Mucosa of descending colon (tissue), 3 donors: ENCODE data around the gene TFDP1. TPM values are rescaled to one million over a fixed set of nuclear protein-coding genes. Genes with fewer than 3 reads are reported as not detected.

Experiments used
- ATAC-seq: fragments of 200-7000 bp; cut with Tn5 transposase; one replicate; pipeline ENCODE4 v1.9.1; 2020; ENCODE audit warnings: mild to moderate bottlenecking, moderate library complexity
- DNase-seq, 3 donors: peaks; one replicate each; pipeline ENCODE4 v3.0.0-alpha.2; 2020
- H3K36me3 ChIP-seq: fragments of 200-600 bp; one replicate; pipeline ENCODE4 v1.8.0; 2021; ENCODE audit warnings: low read depth, mild to moderate bottlenecking
- H3K4me1 ChIP-seq: fragments of 200-600 bp; one replicate; pipeline ENCODE4 v1.8.0; 2021; ENCODE audit warnings: low read depth, mild to moderate bottlenecking
- H3K4me3 ChIP-seq: fragments of 200-600 bp; one replicate; pipeline ENCODE4 v1.8.0; 2021; ENCODE audit warnings: mild to moderate bottlenecking
- H3K9me3 ChIP-seq: fragments of 200-600 bp; one replicate; pipeline ENCODE4 v1.8.0; 2021; ENCODE audit warnings: mild to moderate bottlenecking
- intact Hi-C, 2 donors: fragments of 100-400 bp; cut with DNase I in 1 of 2; cut with micrococcal nuclease in 1 of 2; formaldehyde crosslinking; loops; one replicate each; pipeline versions ENCODE4 v1.11.0 to v1.11.1; 2022; cut with DNase I, micrococcal nuclease
- long read RNA-seq, 2 donors: library from polyadenylated mRNA; unstranded; transcript quantifications; one replicate each; pipeline ENCODE4 v2.0.0, GENCODE V29; 2019 to 2021
- total RNA-seq, 3 donors: library from RNA; stranded (reverse); fragmentation: NEBNext Ultra II Directional in 2 of 3; extraction: Animal tissue kit (Norgen Biotek cat#: 25700) in 2 of 3; gene quantifications; one replicate each; pipeline versions ENCODE4 v1.2.1 to v1.2.4, GENCODE V29; 2021 to 2023
- TF ChIP-seq, protein P1 (sequence below): fragments of 200-600 bp; IDR thresholded peaks from one replicate; pipeline ENCODE4 v1.8.0; 2022; ENCODE audit warnings: antibody characterized with exemption, mild to moderate bottlenecking
- donor health status: DM: no; HTN: no; CAD: no; lungs with moderate emphysema.
- donor health status: DM: no; HTN: no; CAD: no.
- donor health status: DM: no; HTN: yes; CAD: no.

The TFDP1 gene, protein sequence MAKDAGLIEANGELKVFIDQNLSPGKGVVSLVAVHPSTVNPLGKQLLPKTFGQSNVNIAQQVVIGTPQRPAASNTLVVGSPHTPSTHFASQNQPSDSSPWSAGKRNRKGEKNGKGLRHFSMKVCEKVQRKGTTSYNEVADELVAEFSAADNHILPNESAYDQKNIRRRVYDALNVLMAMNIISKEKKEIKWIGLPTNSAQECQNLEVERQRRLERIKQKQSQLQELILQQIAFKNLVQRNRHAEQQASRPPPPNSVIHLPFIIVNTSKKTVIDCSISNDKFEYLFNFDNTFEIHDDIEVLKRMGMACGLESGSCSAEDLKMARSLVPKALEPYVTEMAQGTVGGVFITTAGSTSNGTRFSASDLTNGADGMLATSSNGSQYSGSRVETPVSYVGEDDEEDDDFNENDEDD
- total RNA-seq: 10 to 100 TPM; 52.7 to 66.4 (median 54.3) TPM
- long read RNA-seq, donor 1, transcript TFDP1-201 (12 exons, 2,648 nt): major isoform, 66 of 160 reads
- long read RNA-seq, donor 1, partial matches to known transcripts: 23 of 160 reads
- long read RNA-seq, donor 1, other reads (novel, unspliced or antisense): 71 of 160 reads
- long read RNA-seq, donor 2, partial matches to known transcripts: 1 of 9 reads
- long read RNA-seq, donor 2, other reads (novel, unspliced or antisense): 6 of 9 reads

DNA sequence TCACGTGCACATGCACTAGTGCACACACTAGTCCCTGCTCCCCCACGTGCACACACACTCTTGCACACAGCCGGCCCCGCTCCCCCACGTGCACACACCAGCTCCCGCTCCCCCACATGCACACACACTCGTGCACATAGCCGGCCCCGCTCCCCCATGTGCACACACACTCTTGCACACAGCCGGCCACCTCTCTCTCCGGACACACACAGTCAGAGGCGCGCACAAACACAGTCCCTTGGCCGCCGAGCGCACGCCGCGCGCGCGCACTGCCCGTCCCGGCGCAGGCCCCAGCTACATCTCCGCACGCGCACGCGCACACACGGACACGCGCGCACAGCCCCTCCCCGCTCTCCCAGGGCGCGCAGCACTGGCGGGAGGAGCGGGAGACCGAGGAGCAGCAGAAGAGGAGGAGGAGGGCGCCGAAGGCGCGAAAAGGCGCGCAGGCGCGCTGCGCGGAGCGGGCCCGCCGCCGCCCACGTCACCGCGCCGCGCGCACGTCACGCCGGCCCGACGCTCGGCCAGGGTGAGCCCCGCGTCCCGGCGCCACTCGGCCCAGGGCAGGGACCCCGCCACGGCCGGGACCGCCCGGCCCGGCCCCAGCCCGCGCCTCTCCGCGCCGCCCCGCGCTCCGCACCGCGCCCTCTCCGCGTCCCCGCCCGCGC is at the start of gene TFDP1:
Gene TFDP1, plus strand, starts transcription at position 549 of the 665 bp plus-strand sequence. CDS start 1,085 bp downstream, outside the sequence.
- H3K36me3 ChIP-seq: no peaks in the 10 kb centered on the region
- H3K9me3 ChIP-seq: no peaks in the 10 kb centered on the region
- TF ChIP-seq, protein P1, sequence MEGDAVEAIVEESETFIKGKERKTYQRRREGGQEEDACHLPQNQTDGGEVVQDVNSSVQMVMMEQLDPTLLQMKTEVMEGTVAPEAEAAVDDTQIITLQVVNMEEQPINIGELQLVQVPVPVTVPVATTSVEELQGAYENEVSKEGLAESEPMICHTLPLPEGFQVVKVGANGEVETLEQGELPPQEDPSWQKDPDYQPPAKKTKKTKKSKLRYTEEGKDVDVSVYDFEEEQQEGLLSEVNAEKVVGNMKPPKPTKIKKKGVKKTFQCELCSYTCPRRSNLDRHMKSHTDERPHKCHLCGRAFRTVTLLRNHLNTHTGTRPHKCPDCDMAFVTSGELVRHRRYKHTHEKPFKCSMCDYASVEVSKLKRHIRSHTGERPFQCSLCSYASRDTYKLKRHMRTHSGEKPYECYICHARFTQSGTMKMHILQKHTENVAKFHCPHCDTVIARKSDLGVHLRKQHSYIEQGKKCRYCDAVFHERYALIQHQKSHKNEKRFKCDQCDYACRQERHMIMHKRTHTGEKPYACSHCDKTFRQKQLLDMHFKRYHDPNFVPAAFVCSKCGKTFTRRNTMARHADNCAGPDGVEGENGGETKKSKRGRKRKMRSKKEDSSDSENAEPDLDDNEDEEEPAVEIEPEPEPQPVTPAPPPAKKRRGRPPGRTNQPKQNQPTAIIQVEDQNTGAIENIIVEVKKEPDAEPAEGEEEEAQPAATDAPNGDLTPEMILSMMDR: no peak
- ATAC-seq: peak; percentile 95
- H3K4me3 ChIP-seq: peak within 1 kb of the TSS; percentile 34
- intact Hi-C loops: no loop called here
- DNase-seq: peak; percentile 82 to 91 (median 87)
- peaks cover 10% of the 10 kb centered on the region for H3K4me1 ChIP-seq

DNA sequence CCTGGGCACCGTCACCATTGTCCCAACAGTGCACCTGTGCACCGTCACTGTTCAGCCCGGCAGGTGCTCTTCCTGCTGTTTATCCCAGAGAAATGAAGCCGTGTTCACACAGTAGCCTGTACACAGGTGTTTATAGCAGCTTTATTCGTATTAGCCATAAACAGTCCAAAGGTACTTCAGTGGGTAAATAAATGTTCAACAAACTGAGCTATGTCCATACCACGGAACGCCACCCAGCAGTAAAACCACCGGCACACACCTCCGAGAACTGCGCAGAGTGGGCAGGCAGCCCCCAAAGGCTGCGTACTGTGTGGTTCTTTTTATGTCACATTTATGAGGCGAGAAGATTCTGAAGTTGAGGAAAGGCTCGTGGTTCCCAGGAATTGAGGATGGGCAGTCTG is 49.2 kb upstream of the TFDP1 start:
- no peaks in the 10 kb centered on the region for H3K9me3 ChIP-seq
- peaks cover 3% of the 10 kb centered on the region for H3K4me1 ChIP-seq
- peak; percentile 95 for ATAC-seq
- peaks cover 5% of the 10 kb centered on the region for H3K36me3 ChIP-seq
- TF ChIP-seq, protein P1: no peak
- peak in 2 of 3 donors; percentile 43 to 59 for DNase-seq
- intact Hi-C loops: no loop called here
- H3K4me3 ChIP-seq: no peak overlapping the region

DNA sequence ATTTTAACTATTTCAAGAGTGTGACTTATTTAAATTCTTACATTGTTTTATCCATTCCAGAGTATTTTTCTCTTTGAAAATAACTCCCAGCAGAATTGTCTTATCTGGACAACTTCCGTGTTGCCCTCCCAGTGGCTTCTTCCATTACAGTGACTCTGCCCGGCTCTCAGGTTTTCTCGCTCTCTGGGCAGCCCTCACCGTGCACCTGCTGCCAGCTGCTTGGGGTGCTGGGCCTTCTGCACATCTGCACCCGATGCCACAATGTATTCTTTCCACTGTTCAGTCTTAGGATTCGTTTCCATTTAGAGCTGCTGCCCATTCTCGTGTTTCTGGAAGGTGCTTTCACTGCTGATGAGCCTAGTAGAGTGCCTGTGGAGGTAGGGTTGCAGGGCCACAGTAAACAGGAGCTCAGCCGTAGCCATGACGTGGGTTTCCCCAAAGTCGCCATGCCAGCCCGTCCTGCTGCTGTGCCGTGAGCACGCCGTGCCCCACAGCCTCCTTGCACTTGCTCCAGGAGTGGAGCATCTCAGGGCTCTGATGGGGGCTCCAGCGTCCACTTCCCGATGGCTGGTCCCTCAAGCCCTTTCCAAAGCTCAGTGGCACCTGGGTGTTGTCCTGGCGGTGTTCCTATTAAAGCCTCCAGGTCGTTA is 48.0 kb upstream of the TFDP1 start:
- Histone ChIP-seq H3K4me3 (no peak overlapping the region), H3K9me3 (no peaks in the 10 kb centered on the region), H3K36me3 (peaks cover 5% of the 10 kb centered on the region), H3K4me1 (peaks cover 3% of the 10 kb centered on the region)
- intact Hi-C loops: no loop called here
- TF ChIP-seq, protein P1: no peak
- ATAC-seq (no peak), DNase-seq (no peak)

DNA sequence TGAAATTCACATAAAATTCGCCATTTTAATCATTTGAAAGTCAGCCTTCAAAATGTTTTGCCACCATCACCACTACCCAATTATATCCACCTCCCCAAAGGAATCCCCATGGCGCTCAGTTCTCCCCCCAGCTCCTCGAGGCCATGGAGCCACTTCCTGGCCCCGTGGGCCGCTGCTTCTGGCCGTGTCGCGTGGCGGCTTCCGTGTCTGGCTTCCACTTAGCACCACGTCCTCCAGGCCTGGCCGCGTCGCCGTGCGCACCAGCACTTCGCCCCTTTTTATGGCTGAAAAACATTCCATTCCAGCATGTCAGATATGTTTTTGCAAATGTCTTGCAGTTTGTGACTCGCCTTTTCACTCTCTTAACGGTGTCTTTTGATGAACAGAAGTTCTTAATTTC is 47.3 kb upstream of the TFDP1 start:
- Histone ChIP-seq H3K4me1 (peaks cover 3% of the 10 kb centered on the region), H3K9me3 (no peaks in the 10 kb centered on the region), H3K36me3 (peaks cover 5% of the 10 kb centered on the region), H3K4me3 (no peak overlapping the region)
- intact Hi-C loops: no loop called here
- TF ChIP-seq, protein P1: no peak
- DNase-seq: no peak
- no peak for ATAC-seq

DNA sequence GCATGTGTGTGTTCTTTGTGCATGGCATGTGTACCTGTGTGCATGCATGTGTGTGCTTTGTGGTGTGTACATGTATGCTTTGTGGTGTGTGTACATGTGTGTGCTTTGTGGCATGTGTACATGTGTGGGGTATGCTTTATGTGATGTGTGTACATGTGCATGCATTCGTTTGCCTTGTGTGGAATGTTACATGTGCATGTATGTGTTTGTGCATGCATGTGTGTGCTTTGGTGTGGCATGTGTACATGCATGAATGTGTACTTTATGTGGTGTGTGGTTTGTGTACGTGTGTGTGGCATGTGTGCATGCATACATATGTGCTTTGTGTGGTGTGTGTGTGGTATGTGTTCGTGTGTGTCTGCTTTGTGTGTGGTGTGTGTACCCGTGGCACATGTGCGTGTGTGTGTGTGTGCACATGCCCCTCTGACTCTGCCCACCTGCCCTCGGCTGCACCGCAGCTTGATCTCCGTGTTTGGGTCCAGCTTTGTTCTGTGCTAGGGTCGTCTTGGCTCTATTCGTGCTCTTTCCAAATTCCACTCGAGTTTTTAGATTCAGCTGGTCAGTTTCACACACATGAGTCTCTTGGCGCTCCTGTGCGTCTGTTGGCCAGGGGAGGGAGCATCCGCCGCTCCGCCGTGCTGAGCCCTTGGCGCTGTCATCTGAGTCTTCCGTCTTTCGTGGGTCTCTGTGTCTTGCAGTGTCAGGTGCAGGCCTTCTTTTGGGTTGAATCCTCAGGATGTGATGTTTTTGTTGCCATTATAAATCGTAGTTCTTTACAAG is 46.5 kb upstream of the TFDP1 start:
- DNase-seq: no peak
- intact Hi-C loops: no loop called here
- Histone ChIP-seq H3K36me3 (peaks cover 5% of the 10 kb centered on the region), H3K4me3 (no peak overlapping the region), H3K4me1 (peaks cover 3% of the 10 kb centered on the region), H3K9me3 (no peaks in the 10 kb centered on the region)
- no peak for ATAC-seq
- TF ChIP-seq, protein P1: no peak
